Endothelial cell of umbilical vein (primary cell): ENCODE data around the gene MAN1A1. TPM values are rescaled to one million over a fixed set of nuclear protein-coding genes. Genes with fewer than 3 reads are reported as not detected.

Experiments
- BruUV-seq: library from RNA; stranded (reverse); fragments of 400-500 nt; replicated peaks from 2 replicates; lab custom pipeline; 2021; lab: Mats Ljungman, UMichigan
- CTCF ChIA-PET: fragments of 300-600, 350-600 bp; sonication (Branson Sonifier 250); formaldehyde crosslinking; loops from one replicate; lab custom pipeline; 2021; ENCODE audit warnings: antibody characterized with exemption, inconsistent platforms; lab: Charles Lee
- POLR2A ChIA-PET: fragments of 300-600, 350-600 bp; sonication (Branson Sonifier 250); formaldehyde crosslinking; loops from one replicate; lab custom pipeline; 2021; ENCODE audit warnings: antibody characterized with exemption, inconsistent platforms; lab: Charles Lee
- DNase-seq: peaks from one replicate; pipeline ENCODE4 v3.0.0-alpha.2; 2011; ENCODE audit warnings: low read depth, low spot score
- FAIRE-seq: peaks from 2 replicates; lab custom pipeline; 2011; peaks lifted over from hg19 to GRCh38; lab: Jason Lieb, UNC
- H2AFZ ChIP-seq: 2 replicates; pipeline ENCODE4 v1.6.0; 2012; ENCODE audit warnings: low read depth, low read length, control low read depth, inconsistent platforms
- H3K27ac ChIP-seq: 2 replicates; pipeline ENCODE4 v1.5.1; 2011; ENCODE audit warnings: low read depth, mild to moderate bottlenecking, control low read depth, low read length, moderate library complexity; ENCODE audit not compliant: insufficient read depth
- H3K27me3 ChIP-seq, 2 experiments: 2 replicates each; pipeline versions ENCODE4 v1.6.0 to v1.6.1; 2011; ENCODE audit warnings: low read length in 2 of 2, mixed read lengths in 1 of 2; ENCODE audit not compliant: control insufficient read depth in 2 of 2, insufficient read depth in 2 of 2
- H3K36me3 ChIP-seq, 2 experiments: 2 replicates in 1 of 2; 3 replicates in 1 of 2; pipeline ENCODE4 v1.5.1; 2011; ENCODE audit warnings: low read length in 2 of 2, mild to moderate bottlenecking in 1 of 2, moderate library complexity in 1 of 2; ENCODE audit not compliant: control insufficient read depth in 2 of 2, insufficient read depth in 2 of 2; ENCODE audit errors: extremely low read depth in 1 of 2
- H3K4me1 ChIP-seq: 3 replicates; pipeline ENCODE4 v1.5.1; 2011; ENCODE audit warnings: mild to moderate bottlenecking, low read length; ENCODE audit not compliant: control insufficient read depth, insufficient read depth; ENCODE audit errors: extremely low read depth
- H3K4me2 ChIP-seq: 2 replicates; pipeline ENCODE4 v1.6.1; 2011; ENCODE audit warnings: low read length, control low read depth, mixed read lengths; ENCODE audit not compliant: insufficient read depth
- H3K4me3 ChIP-seq, 3 experiments: fragments of 200-600 bp in 1 of 3; sonication (generic), shearing (Covaris generic) in 1 of 3; replicated peaks in 1 of 3; 2 replicates each; pipeline ENCODE4 v1.5.1; 2011 to 2016; ENCODE audit warnings: control low read depth in 3 of 3, low read length in 3 of 3, mild to moderate bottlenecking in 2 of 3, inconsistent platforms in 1 of 3, low read depth in 1 of 3, moderate library complexity in 1 of 3; ENCODE audit not compliant: insufficient read depth in 1 of 3
- H3K79me2 ChIP-seq: 2 replicates; pipeline ENCODE4 v1.6.0; 2012; ENCODE audit warnings: low read length, inconsistent platforms; ENCODE audit not compliant: control insufficient read depth, insufficient read depth
- H3K9ac ChIP-seq: replicated peaks from 2 replicates; pipeline ENCODE3; 2011; ENCODE audit warnings: low read length, control low read depth; ENCODE audit not compliant: insufficient read depth; ENCODE audit errors: extremely low read depth
- H3K9me1 ChIP-seq: replicated peaks from 3 replicates; pipeline ENCODE4 v1.6.0; 2011; ENCODE audit warnings: mild to moderate bottlenecking, low read length; ENCODE audit not compliant: control insufficient read depth, insufficient read depth; ENCODE audit errors: extremely low read depth
- H3K9me3 ChIP-seq: replicated peaks from 2 replicates; pipeline ENCODE4 v1.5.1; 2012; ENCODE audit warnings: low read length, inconsistent platforms; ENCODE audit not compliant: control insufficient read depth, insufficient read depth
- H4K20me1 ChIP-seq: replicated peaks from 2 replicates; pipeline ENCODE3; 2011; ENCODE audit warnings: mild to moderate bottlenecking, low read length; ENCODE audit not compliant: control insufficient read depth, insufficient read depth; ENCODE audit errors: extremely low read depth
- EZH2 ChIP-seq: IDR thresholded peaks from 2 replicates; pipeline ENCODE4 v1.6.1; 2012; ENCODE audit warnings: borderline replicate concordance, low read depth, mild to moderate bottlenecking, moderate library complexity, low read length, inconsistent platforms; ENCODE audit not compliant: severe bottlenecking
- FOS ChIP-seq: IDR thresholded peaks from 2 replicates; pipeline ENCODE4 v1.6.1; 2011; ENCODE audit warnings: mild to moderate bottlenecking, low read length, moderate library complexity, borderline replicate concordance; ENCODE audit not compliant: insufficient read depth
- GATA2 ChIP-seq: IDR thresholded peaks from 2 replicates; pipeline ENCODE4 v1.7.0; 2011; ENCODE audit warnings: low read depth, mild to moderate bottlenecking, moderate library complexity, mixed read lengths, low read length; ENCODE audit not compliant: insufficient read length, insufficient read depth
- JUN ChIP-seq: IDR thresholded peaks from 2 replicates; pipeline ENCODE4 v1.6.1; 2011; ENCODE audit warnings: borderline replicate concordance, low read depth; ENCODE audit not compliant: insufficient read length, insufficient read depth
- MAX ChIP-seq: IDR thresholded peaks from 2 replicates; pipeline ENCODE4 v1.6.1; 2011; ENCODE audit not compliant: insufficient read depth, insufficient read length
- MYC ChIP-seq: IDR thresholded peaks from one replicate; pipeline ENCODE4 v1.6.1; 2011; ENCODE audit warnings: mild to moderate bottlenecking, low read depth, low read length
- POLR2A ChIP-seq: IDR thresholded peaks from 2 replicates; pipeline ENCODE4 v1.6.1; 2012; ENCODE audit warnings: low read depth, mild to moderate bottlenecking, control low read depth, low read length
- POLR2AphosphoS5 ChIP-seq: IDR thresholded peaks from 2 replicates; pipeline ENCODE4 v1.6.1; 2012; ENCODE audit warnings: low read depth, mild to moderate bottlenecking, control low read depth, low read length, moderate library complexity; ENCODE audit not compliant: insufficient read depth
- dilution Hi-C: fragments of 300-500 bp; cut with MboI; formaldehyde crosslinking; loops from one replicate; pipeline ENCODE4 v1.15.0; 2019; ENCODE audit warnings: low sequenced_read_pairs; ENCODE audit not compliant: extremely low pct_ligation_motif_present
- intact Hi-C: fragments of 100-400 bp; cut with micrococcal nuclease; formaldehyde crosslinking; loops from one replicate; pipeline ENCODE4 v1.10.0; 2022
- polyA plus RNA-seq, 4 experiments: library from polyadenylated mRNA; depleted of rRNA in 3 of 4; stranded (reverse) in 3 of 4; unstranded in 1 of 4; fragments of >200 nt; gene quantifications; 2 replicates each; pipeline versions ENCODE4 v1.2.1 to v1.2.3, GENCODE V29; 2011 to 2012; ENCODE audit warnings: missing spikeins in 1 of 4
- total RNA-seq: library from RNA; stranded (reverse); gene quantifications from 2 replicates; pipeline ENCODE4 v1.2.3, GENCODE V29; 2021
- TF ChIP-seq, protein P1 (sequence below), 2 donors: IDR thresholded peaks; 1 replicate in 1 of 2; 2 replicates in 1 of 2; pipeline ENCODE4 v1.5.1; 2011; ENCODE audit warnings: low read length in 2 of 2, mild to moderate bottlenecking in 2 of 2, moderate library complexity in 2 of 2, control low read depth in 1 of 2, inconsistent platforms in 1 of 2, low read depth in 1 of 2; ENCODE audit not compliant: insufficient read depth in 1 of 2; ENCODE audit errors: extremely low read depth in 1 of 2

The MAN1A1 gene
- total and polyA plus RNA-seq, 2 donors (not counting 3 experiments of a cell fraction or from before 2014, with no cell fraction given): 3.3 to 12.9 TPM

GRCh38 chr6:119237177-119237715 is 112.3 kb downstream of the MAN1A1 start:
- no peaks in the 10 kb centered on the region for H3K79me2 ChIP-seq
- H3K9me1 ChIP-seq: no peaks in the 10 kb centered on the region
- ChIA-PET CTCF (no interaction called here), POLR2A (no interaction called here)
- H3K4me3 ChIP-seq: no peak overlapping the region
- TF ChIP-seq, protein P1, sequence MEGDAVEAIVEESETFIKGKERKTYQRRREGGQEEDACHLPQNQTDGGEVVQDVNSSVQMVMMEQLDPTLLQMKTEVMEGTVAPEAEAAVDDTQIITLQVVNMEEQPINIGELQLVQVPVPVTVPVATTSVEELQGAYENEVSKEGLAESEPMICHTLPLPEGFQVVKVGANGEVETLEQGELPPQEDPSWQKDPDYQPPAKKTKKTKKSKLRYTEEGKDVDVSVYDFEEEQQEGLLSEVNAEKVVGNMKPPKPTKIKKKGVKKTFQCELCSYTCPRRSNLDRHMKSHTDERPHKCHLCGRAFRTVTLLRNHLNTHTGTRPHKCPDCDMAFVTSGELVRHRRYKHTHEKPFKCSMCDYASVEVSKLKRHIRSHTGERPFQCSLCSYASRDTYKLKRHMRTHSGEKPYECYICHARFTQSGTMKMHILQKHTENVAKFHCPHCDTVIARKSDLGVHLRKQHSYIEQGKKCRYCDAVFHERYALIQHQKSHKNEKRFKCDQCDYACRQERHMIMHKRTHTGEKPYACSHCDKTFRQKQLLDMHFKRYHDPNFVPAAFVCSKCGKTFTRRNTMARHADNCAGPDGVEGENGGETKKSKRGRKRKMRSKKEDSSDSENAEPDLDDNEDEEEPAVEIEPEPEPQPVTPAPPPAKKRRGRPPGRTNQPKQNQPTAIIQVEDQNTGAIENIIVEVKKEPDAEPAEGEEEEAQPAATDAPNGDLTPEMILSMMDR (IDR thresholded peaks at IDR 0.05; ENCODE audit: extremely low read depth in 1 of 2, insufficient read depth in 1 of 2, low read depth in 1 of 2, low read length in 2 of 2): no peak
- no peak for TF ChIP-seq FOS
- no peak overlapping the region for H3K4me2 ChIP-seq
- no peaks in the 10 kb centered on the region for H3K27me3 ChIP-seq
- H3K4me1 ChIP-seq: peaks cover 3% of the 10 kb centered on the region
- H3K36me3 ChIP-seq: no peaks in the 10 kb centered on the region
- BruUV-seq: no TSS peak
- FAIRE-seq (peak; percentile 100), DNase-seq (no peak)
- H4K20me1 ChIP-seq: no peaks in the 10 kb centered on the region
- dilution Hi-C loops: no loop called here
- H3K27ac ChIP-seq: no peak overlapping the region
- no peak overlapping the region for H2AFZ ChIP-seq
- H3K9ac ChIP-seq: no peak overlapping the region
- intact Hi-C loops: no loop called here
- no peaks in the 10 kb centered on the region for H3K9me3 ChIP-seq

DNA sequence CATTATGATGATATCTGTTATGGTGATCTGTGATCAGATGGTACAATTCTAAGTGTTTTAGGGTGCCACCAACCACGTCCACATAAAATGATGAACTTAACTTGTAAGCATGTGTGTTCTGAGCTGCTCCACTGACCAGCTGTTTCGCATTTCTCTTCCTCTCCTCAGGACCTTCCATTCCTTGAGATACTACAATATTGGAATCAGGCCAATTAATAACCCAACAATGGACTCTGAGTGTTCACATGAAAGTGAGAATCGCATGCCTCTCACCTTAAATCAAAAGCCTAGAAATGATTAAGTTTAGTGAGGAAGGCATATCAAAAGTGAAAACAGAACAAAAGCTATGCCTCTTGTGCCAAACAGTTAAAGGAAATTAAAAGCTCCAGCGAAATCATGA is 114.6 kb downstream of the MAN1A1 start:
- Histone ChIP-seq H3K4me3 (no peak overlapping the region), H3K79me2 (no peaks in the 10 kb centered on the region), H3K9ac (no peak overlapping the region), H3K9me3 (no peaks in the 10 kb centered on the region), H4K20me1 (no peaks in the 10 kb centered on the region), H3K4me2 (no peak overlapping the region), H3K4me1 (no peaks in the 10 kb centered on the region), H3K9me1 (no peaks in the 10 kb centered on the region), H3K27me3 (no peaks in the 10 kb centered on the region), H3K27ac (no peak overlapping the region), H2AFZ (no peak overlapping the region), H3K36me3 (no peaks in the 10 kb centered on the region)
- TF ChIP-seq POLR2A (no peak), JUN (no peak), POLR2AphosphoS5 (no peak), GATA2 (no peak), MYC (no peak), EZH2 (no peak), FOS (no peak), MAX (no peak)
- TF ChIP-seq, protein P1 (IDR thresholded peaks at IDR 0.05; ENCODE audit: extremely low read depth in 1 of 2, insufficient read depth in 1 of 2, low read depth in 1 of 2, low read length in 2 of 2): no peak
- POLR2A ChIA-PET: no interaction called here
- dilution Hi-C loops: no loop called here
- intact Hi-C loops: no loop called here
- BruUV-seq: no TSS peak
- FAIRE-seq (no peak), DNase-seq (no peak)
- CTCF ChIA-PET: interaction anchor here (1.1 kb wide), 1 partner anchor 116 kb away, joined by 4 read pairs; no protein-coding TSS in a partner anchor
